ENCODE measurements around the gene PPP3CA.
"Not testable (repeated sequence)": the region's sequence is repeated elsewhere in the genome, so short reads cannot be mapped to it uniquely, and the experiment has no call there.

Gene PPP3CA

GRCh38 chr4:101217353-101218031 is 129.8 kb downstream of the PPP3CA start:
- DNase-seq (ENCODE audit: low read depth in 2 of 2) = no peak

- no peak for DNase-seq (ENCODE audit: low read depth in 2 of 2)
These were observed 136.2 kb downstream of the PPP3CA start for GRCh38 chr4:101211146-101211553.

- no peak for DNase-seq (ENCODE audit: low read depth in 2 of 2)
These were observed 137.0 kb downstream of the PPP3CA start for GRCh38 chr4:101210331-101210730.

GRCh38 chr4:101208171-101208570 is 139.2 kb downstream of the PPP3CA start:
- no peak for DNase-seq (ENCODE audit: low read depth in 2 of 2)

GRCh38 chr4:101205916-101206315 is 141.4 kb downstream of the PPP3CA start:
- DNase-seq (ENCODE audit: low read depth in 2 of 2) = no peak

GRCh38 chr4:101201421-101201820 is 145.9 kb downstream of the PPP3CA start:
- no peak for DNase-seq (ENCODE audit: low read depth in 2 of 2)

- no peak for DNase-seq (ENCODE audit: low read depth in 2 of 2)
These were observed 146.8 kb downstream of the PPP3CA start for GRCh38 chr4:101200561-101200960.

- no peak for DNase-seq (ENCODE audit: low read depth in 2 of 2)
These were observed 147.6 kb downstream of the PPP3CA start for GRCh38 chr4:101199507-101200285.

- DNase-seq (ENCODE audit: low read depth in 2 of 2) = no peak
These were observed 148.5 kb downstream of the PPP3CA start for GRCh38 chr4:101198682-101199339.

GRCh38 chr4:101197350-101197749 is 150.0 kb downstream of the PPP3CA start:
- no peak for DNase-seq (ENCODE audit: low read depth in 2 of 2)

- no peak for DNase-seq (ENCODE audit: low read depth in 2 of 2)
These were observed 155.1 kb downstream of the PPP3CA start for GRCh38 chr4:101192244-101192643.

GRCh38 chr4:101191302-101192098 is 155.8 kb downstream of the PPP3CA start:
- DNase-seq (ENCODE audit: low read depth in 2 of 2) = no peak

- no peak for DNase-seq (ENCODE audit: low read depth in 2 of 2)
These were observed 156.6 kb downstream of the PPP3CA start for GRCh38 chr4:101190751-101191150.

- no peak for DNase-seq (ENCODE audit: low read depth in 2 of 2)
These were observed 158.4 kb downstream of the PPP3CA start for GRCh38 chr4:101188906-101189305.

GRCh38 chr4:101187841-101188240 is 159.5 kb downstream of the PPP3CA start:
- DNase-seq (ENCODE audit: low read depth in 2 of 2) = no peak

GRCh38 chr4:101186567-101187184 is 160.7 kb downstream of the PPP3CA start:
- DNase-seq (ENCODE audit: low read depth in 2 of 2) = no peak

GRCh38 chr4:101184668-101185067 is 162.7 kb downstream of the PPP3CA start:
- no peak for DNase-seq (ENCODE audit: low read depth in 2 of 2)

- no peak for DNase-seq (ENCODE audit: low read depth in 2 of 2)
These were observed 163.5 kb downstream of the PPP3CA start for GRCh38 chr4:101183666-101184373.

GRCh38 chr4:101183221-101183620 is 164.1 kb downstream of the PPP3CA start:
- DNase-seq (ENCODE audit: low read depth in 2 of 2) = no peak

GRCh38 chr4:101182688-101183087 is 164.6 kb downstream of the PPP3CA start:
- not testable (repeated sequence) for DNase-seq (ENCODE audit: low read depth in 2 of 2)

GRCh38 chr4:101178731-101179130 is 168.6 kb downstream of the PPP3CA start:
- no peak for DNase-seq (ENCODE audit: low read depth in 2 of 2)
